ENCODE measurements around the gene RFTN1. TPM values are rescaled to one million over a fixed set of nuclear protein-coding genes. Genes with fewer than 3 reads are reported as not detected.
A peak's percentile ranks its signal among the peaks of the same experiment; 100 is the strongest.

The RFTN1 gene
- total and polyA plus RNA-seq, 2 donors (not counting 3 experiments of a cell fraction or from before 2014, with no cell fraction given): 40.3 to 43.3 TPM

DNA sequence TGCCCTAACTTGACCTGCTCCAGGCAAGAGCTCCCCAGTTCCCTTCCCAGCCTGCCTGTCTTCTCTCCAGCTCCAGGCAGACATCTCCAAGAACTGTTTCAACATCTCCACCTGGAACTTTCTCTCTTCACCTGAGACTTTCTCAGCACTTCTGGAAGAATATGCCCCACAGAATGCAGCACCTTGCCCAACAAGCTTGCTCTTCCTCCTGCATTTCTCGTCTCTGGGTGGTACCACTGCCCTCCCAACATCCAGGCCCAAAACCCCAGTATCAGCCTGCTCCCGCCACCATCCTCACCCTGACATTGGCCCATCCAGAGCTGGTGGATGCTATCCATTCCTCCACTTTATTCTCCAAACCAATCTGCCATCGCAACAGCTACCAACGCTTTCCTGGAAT lies 8.8 kb downstream of the RFTN1 start:
- no peaks in the 10 kb centered on the region for H3K9me1 ChIP-seq (replicated peaks; ENCODE audit: control insufficient read depth, extremely low read depth, insufficient read depth, low read length)
- intact Hi-C loops (cut with micrococcal nuclease): no loop called here
- ChIA-PET POLR2A (no interaction called here), CTCF (interaction anchor here (1.2 to 1.6 kb wide), 2 partner anchors 9 to 214 kb away, joined by 3 to 7 read pairs; no protein-coding TSS in a partner anchor)
- DNase-seq (ENCODE audit: low read depth, low spot score) (no peak), FAIRE-seq (no peak)
- H3K27me3 ChIP-seq (ENCODE audit: control insufficient read depth in 2 of 2, insufficient read depth in 2 of 2, low read length in 2 of 2): no peaks in the 10 kb centered on the region
- no TSS peak for BruUV-seq (replicated peaks)
- no peaks in the 10 kb centered on the region for H3K9me3 ChIP-seq (replicated peaks; ENCODE audit: control insufficient read depth, insufficient read depth, low read length)
- H3K79me2 ChIP-seq (ENCODE audit: control insufficient read depth, insufficient read depth, low read length): peaks cover 38% of the 10 kb centered on the region
- H2AFZ ChIP-seq (ENCODE audit: low read depth, low read length): no peak overlapping the region
- dilution Hi-C loops (cut with MboI; ENCODE audit: extremely low pct_ligation_motif_present, low sequenced_read_pairs): no loop called here
- H3K4me1 ChIP-seq (ENCODE audit: control insufficient read depth, extremely low read depth, insufficient read depth, low read length): no peaks in the 10 kb centered on the region
- TF ChIP-seq POLR2A (IDR thresholded peaks at IDR 0.05; ENCODE audit: low read depth, low read length) (no peak), FOS (IDR thresholded peaks at IDR 0.05; ENCODE audit: borderline replicate concordance, insufficient read depth, low read length) (no peak), CTCF (IDR thresholded peaks at IDR 0.05; ENCODE audit: extremely low read depth in 1 of 2, insufficient read depth in 1 of 2, low read depth in 1 of 2, low read length in 2 of 2) (no peak), GATA2 (IDR thresholded peaks at IDR 0.05; ENCODE audit: insufficient read depth, insufficient read length, low read depth, low read length) (no peak), POLR2AphosphoS5 (IDR thresholded peaks at IDR 0.05; ENCODE audit: insufficient read depth, low read depth, low read length) (no peak)
- H3K4me3 ChIP-seq (replicated peaks in 1 of 3; ENCODE audit: insufficient read depth in 1 of 3, low read depth in 1 of 3, low read length in 3 of 3): no peak overlapping the region
- H3K27ac ChIP-seq (ENCODE audit: insufficient read depth, low read depth, low read length): no peak overlapping the region
- no peak overlapping the region for H3K9ac ChIP-seq (replicated peaks; ENCODE audit: extremely low read depth, insufficient read depth, low read length)
- no peak overlapping the region for H3K4me2 ChIP-seq (ENCODE audit: insufficient read depth, low read length)
- H3K36me3 ChIP-seq (ENCODE audit: control insufficient read depth in 2 of 2, extremely low read depth in 1 of 2, insufficient read depth in 2 of 2, low read length in 2 of 2): peaks cover 0 to 3% of the 10 kb centered on the region in 2 experiments
- no peaks in the 10 kb centered on the region for H4K20me1 ChIP-seq (replicated peaks; ENCODE audit: control insufficient read depth, extremely low read depth, insufficient read depth, low read length)

DNA sequence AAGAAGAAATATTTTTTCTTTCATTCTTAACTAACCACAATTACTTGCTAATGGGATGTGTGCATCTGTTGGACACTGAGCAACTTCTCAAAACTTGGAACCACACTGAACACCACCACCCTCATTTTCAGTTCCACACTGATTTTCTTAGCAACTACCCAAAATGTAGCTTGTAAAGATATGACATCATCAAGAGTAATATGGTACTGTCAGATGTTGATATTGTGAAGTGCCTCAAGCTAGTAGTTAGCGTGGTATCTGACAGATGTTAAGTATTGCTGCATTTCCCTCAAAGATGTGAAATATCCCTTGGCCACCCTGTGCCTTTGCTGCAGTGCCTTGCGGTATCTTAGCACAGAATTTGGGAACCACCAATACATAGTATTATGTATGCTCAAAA lies 9.3 kb downstream of the RFTN1 start:
- FAIRE-seq (peak; percentile 15), DNase-seq (ENCODE audit: low read depth, low spot score) (no peak)
- Histone ChIP-seq H3K9me1 (replicated peaks; ENCODE audit: control insufficient read depth, extremely low read depth, insufficient read depth, low read length) (no peaks in the 10 kb centered on the region), H3K4me2 (ENCODE audit: insufficient read depth, low read length) (no peak overlapping the region), H4K20me1 (replicated peaks; ENCODE audit: control insufficient read depth, extremely low read depth, insufficient read depth, low read length) (no peaks in the 10 kb centered on the region), H3K9me3 (replicated peaks; ENCODE audit: control insufficient read depth, insufficient read depth, low read length) (no peaks in the 10 kb centered on the region), H3K4me1 (ENCODE audit: control insufficient read depth, extremely low read depth, insufficient read depth, low read length) (no peaks in the 10 kb centered on the region), H3K79me2 (ENCODE audit: control insufficient read depth, insufficient read depth, low read length) (peaks cover 34% of the 10 kb centered on the region), H3K27me3 (ENCODE audit: control insufficient read depth in 2 of 2, insufficient read depth in 2 of 2, low read length in 2 of 2) (no peaks in the 10 kb centered on the region), H2AFZ (ENCODE audit: low read depth, low read length) (no peak overlapping the region), H3K9ac (replicated peaks; ENCODE audit: extremely low read depth, insufficient read depth, low read length) (no peak overlapping the region), H3K36me3 (ENCODE audit: control insufficient read depth in 2 of 2, extremely low read depth in 1 of 2, insufficient read depth in 2 of 2, low read length in 2 of 2) (peaks cover 0 to 3% of the 10 kb centered on the region in 2 experiments), H3K4me3 (replicated peaks in 1 of 3; ENCODE audit: insufficient read depth in 1 of 3, low read depth in 1 of 3, low read length in 3 of 3) (no peak overlapping the region), H3K27ac (ENCODE audit: insufficient read depth, low read depth, low read length) (no peak overlapping the region)
- no TSS peak for BruUV-seq (replicated peaks)
- dilution Hi-C loops (cut with MboI; ENCODE audit: extremely low pct_ligation_motif_present, low sequenced_read_pairs): no loop called here
- ChIA-PET CTCF (interaction anchor here (1.2 to 1.6 kb wide), 2 partner anchors 9 to 214 kb away, joined by 3 to 7 read pairs; no protein-coding TSS in a partner anchor), POLR2A (no interaction called here)
- no peak for TF ChIP-seq POLR2A (IDR thresholded peaks at IDR 0.05; ENCODE audit: low read depth, low read length)
- no peak for TF ChIP-seq JUN (IDR thresholded peaks at IDR 0.05; ENCODE audit: borderline replicate concordance, insufficient read depth, insufficient read length, low read depth)
- no peak for TF ChIP-seq POLR2AphosphoS5 (IDR thresholded peaks at IDR 0.05; ENCODE audit: insufficient read depth, low read depth, low read length)
- no peak for TF ChIP-seq MAX (IDR thresholded peaks at IDR 0.05; ENCODE audit: insufficient read depth, insufficient read length)
- no peak for TF ChIP-seq CTCF (IDR thresholded peaks at IDR 0.05; ENCODE audit: extremely low read depth in 1 of 2, insufficient read depth in 1 of 2, low read depth in 1 of 2, low read length in 2 of 2)
- no peak for TF ChIP-seq FOS (IDR thresholded peaks at IDR 0.05; ENCODE audit: borderline replicate concordance, insufficient read depth, low read length)
- no peak for TF ChIP-seq MYC (IDR thresholded peaks at IDR 0.05; ENCODE audit: low read depth, low read length)
- intact Hi-C loops (cut with micrococcal nuclease): no loop called here
